K562 (cell line): ENCODE results near the gene RABL6. TPM values are rescaled to one million over a fixed set of nuclear protein-coding genes. Genes with fewer than 3 reads are reported as not detected.

Source experiments
- BDP1 ChIP-seq: IDR thresholded peaks from 3 replicates; pipeline ENCODE4 v1.6.1; 2011; ENCODE audit not compliant: insufficient read length, insufficient read depth
- CHCHD3 ChIP-seq: fragments of 250-450 bp; sonication (Bioruptor Pico); IDR thresholded peaks from 2 replicates; pipeline ENCODE4 v2.1.2; 2022; ENCODE audit warnings: mild to moderate bottlenecking
- DDX20 ChIP-seq: fragments of 450-650 bp; IDR thresholded peaks from 2 replicates; pipeline ENCODE4 v1.6.1; 2016; ENCODE audit warnings: missing genetic modification characterization, low read depth, mild to moderate bottlenecking, missing compliant biosample characterization, moderate library complexity
- GTF2A2 ChIP-seq: IDR thresholded peaks from 2 replicates; pipeline ENCODE4 v1.6.1; 2016; ENCODE audit warnings: mild to moderate bottlenecking, missing genetic modification characterization, missing compliant biosample characterization
- HCFC1 ChIP-seq: IDR thresholded peaks from 2 replicates; pipeline ENCODE4 v1.6.1; 2012; ENCODE audit warnings: low read depth, low read length, improper control_type of control experiment
- HDGF ChIP-seq: fragments of 450-650 bp; IDR thresholded peaks from 2 replicates; pipeline ENCODE4 v1.6.1; 2016
- HNRNPK ChIP-seq: fragments of 200-400 bp; formaldehyde crosslinking; IDR thresholded peaks from one replicate; pipeline ENCODE4 v1.6.1; 2018; ENCODE audit warnings: mild to moderate bottlenecking, low read depth, low read length; ENCODE audit not compliant: poor library complexity, severe bottlenecking
- MECOM ChIP-seq: fragments of 250-450 bp; sonication (Bioruptor Pico); IDR thresholded peaks from 2 replicates; pipeline ENCODE4 v1.8.0; 2022; ENCODE audit warnings: inconsistent platforms
- NBN ChIP-seq: fragments of 450-650 bp; IDR thresholded peaks from 2 replicates; pipeline ENCODE4 v1.6.1; 2016; ENCODE audit warnings: low read depth, mild to moderate bottlenecking
- POLR2AphosphoS5 ChIP-seq: IDR thresholded peaks from 2 replicates; pipeline ENCODE4 v1.6.1; 2011; ENCODE audit warnings: mild to moderate bottlenecking, low read depth, low read length, moderate library complexity; ENCODE audit not compliant: control insufficient read depth, insufficient read depth
- PYGO2 ChIP-seq: fragments of 450-650 bp; IDR thresholded peaks from 2 replicates; pipeline ENCODE4 v1.6.1; 2016; ENCODE audit warnings: mild to moderate bottlenecking, missing genetic modification characterization, moderate library complexity, missing compliant biosample characterization
- RAD21 ChIP-seq, 2 experiments: fragments of 250-450 bp in 1 of 2; fragments of 450-650 bp in 1 of 2; sonication (Bioruptor Pico) in 1 of 2; formaldehyde crosslinking in 1 of 2; IDR thresholded peaks in 1 of 2; conservative IDR thresholded peaks in 1 of 2; 2 replicates each; pipeline versions ENCODE4 v1.4.0 to v1.8.0; 2020 to 2022; ENCODE audit warnings: mild to moderate bottlenecking in 2 of 2, moderate library complexity in 1 of 2
- RAD51 ChIP-seq: fragments of 450-650 bp; IDR thresholded peaks from 2 replicates; pipeline ENCODE4 v1.7.1; 2016; ENCODE audit warnings: low read depth, mild to moderate bottlenecking, borderline replicate concordance
- RBBP5 ChIP-seq: fragments of 200-600 bp; sonication (generic); IDR thresholded peaks from 2 replicates; pipeline ENCODE4 v1.6.1; 2012; ENCODE audit warnings: borderline replicate concordance, mild to moderate bottlenecking, low read length, control low read depth, inconsistent platforms; ENCODE audit not compliant: insufficient read depth, poor library complexity, severe bottlenecking
- SMARCC2 ChIP-seq: fragments of 450-650 bp; IDR thresholded peaks from 2 replicates; pipeline ENCODE4 v1.6.1; 2017; ENCODE audit warnings: antibody characterized with exemption, moderate library complexity, mild to moderate bottlenecking, low read depth
- TBP ChIP-seq: optimal IDR thresholded peaks from 2 replicates; pipeline ENCODE3; 2011; ENCODE audit warnings: low read depth, low read length, improper control_type of control experiment
- ZBTB11 ChIP-seq, 3 experiments: fragments of 200-800 bp in 1 of 3; fragments of 250-450 bp in 1 of 3; fragments of 450-650 bp in 1 of 3; sonication (Bioruptor Pico) in 1 of 3; sonication (Bioruptor generic) in 1 of 3; formaldehyde crosslinking in 1 of 3; IDR thresholded peaks; 2 replicates each; pipeline versions ENCODE4 v1.6.1 to v1.8.0; 2016 to 2022; ENCODE audit warnings: mild to moderate bottlenecking in 2 of 3, missing genetic modification characterization in 2 of 3, missing compliant biosample characterization in 1 of 3, moderate library complexity in 1 of 3
- ZBTB33 ChIP-seq: sonication (generic); formaldehyde crosslinking; IDR thresholded peaks from 2 replicates; pipeline ENCODE4 v1.8.1; 2023; ENCODE audit warnings: mild to moderate bottlenecking, missing genetic modification reagents
- ZNF165 ChIP-seq: fragments of 250-450 bp; sonication (Bioruptor Pico); IDR thresholded peaks from 2 replicates; pipeline ENCODE4 v1.4.0; 2020; ENCODE audit warnings: borderline replicate concordance
- ZNF311 ChIP-seq: fragments of 250-450 bp; sonication (Bioruptor Pico); IDR thresholded peaks from 2 replicates; pipeline ENCODE4 v1.4.0; 2020; ENCODE audit warnings: mild to moderate bottlenecking, moderate library complexity
- ZNF316 ChIP-seq: fragments of 450-650 bp; IDR thresholded peaks from 2 replicates; pipeline ENCODE4 v1.6.1; 2016
- ZNF57 ChIP-seq: fragments of 450-650 bp; formaldehyde crosslinking; IDR thresholded peaks from 2 replicates; pipeline ENCODE4 v1.4.0; 2020; ENCODE audit warnings: mild to moderate bottlenecking, moderate library complexity
- ZNF780A ChIP-seq: fragments of 250-450 bp; sonication (Bioruptor Pico); IDR thresholded peaks from 2 replicates; pipeline ENCODE4 v1.5.0; 2021; ENCODE audit warnings: mild to moderate bottlenecking
- polyA plus RNA-seq, 8 experiments: library from polyadenylated mRNA; depleted of rRNA in 4 of 8; stranded (reverse) in 5 of 8; unstranded in 3 of 8; fragments of >200 nt; fragmentation: Nextera tagmentation in 2 of 8; fragmentation: Illumina TruSeq in 1 of 8; extraction: Ambion mirVana in 2 of 8; extraction: Trizol in 1 of 8; gene quantifications; 2 replicates each; pipeline versions ENCODE4 v1.2.1 to v1.2.3, GENCODE V29; 2011 to 2014; ENCODE audit warnings: inconsistent platforms in 1 of 8, missing spikeins in 1 of 8
- total RNA-seq, 7 experiments: library from RNA; depleted of rRNA in 6 of 7; stranded (reverse); fragments of >200 nt in 6 of 7; fragmentation: Illumina TruSeq in 2 of 7; extraction: Trizol in 2 of 7; gene quantifications; 2 replicates each; pipeline versions ENCODE4 v1.2.1 to v1.2.3, GENCODE V29; 2011 to 2021; ENCODE audit warnings: low replicate concordance in 1 of 7
- TF ChIP-seq, protein P1 (sequence below): sonication (generic); formaldehyde crosslinking; IDR thresholded peaks from 2 replicates; pipeline ENCODE4 v1.8.0; 2023; ENCODE audit warnings: mild to moderate bottlenecking, missing genetic modification reagents

Gene RABL6
- total and polyA plus RNA-seq, 9 of the 15 experiments (the other 6 are each of a cell fraction or from before 2014, with no cell fraction given), result 5.6 to 181 (median 84.5) TPM

DNA sequence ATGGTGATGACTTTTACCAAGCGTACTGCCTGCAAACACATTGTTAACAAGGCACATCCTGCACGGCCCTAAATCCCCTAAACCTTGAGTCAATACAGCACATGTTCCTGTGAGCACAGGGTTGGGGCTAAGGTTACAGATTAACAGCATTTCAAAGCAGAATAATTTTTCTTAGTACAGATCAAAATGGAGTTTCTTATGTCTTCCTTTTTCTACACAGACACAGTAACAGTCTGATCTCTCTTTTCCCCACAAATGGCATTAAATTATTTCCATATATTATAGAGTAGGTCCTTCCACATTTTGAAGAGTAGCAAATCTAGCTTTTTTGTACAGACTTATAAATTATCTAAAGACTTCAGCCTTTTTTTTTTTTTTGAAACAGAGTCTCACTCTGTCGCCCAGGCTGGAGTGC is 18.2 kb upstream of the RABL6 start (continued):
- TF ChIP-seq POLR2AphosphoS5 (no peak), TBP (no peak), HDGF (no peak), ZBTB33 (CRISPR knock-in tag) (no peak), GTF2A2 (tag) (peak; percentile 86), NBN (no peak), RAD51 (no peak), HCFC1 (no peak), RAD21 (CRISPR knock-in tag; conservative IDR thresholded peaks at IDR 0.05 in 1 of 2, IDR thresholded peaks at IDR 0.05 in 1 of 2) (no peak), HNRNPK (no peak), DDX20 (tag) (peak; percentile 86), CHCHD3 (no peak), ZNF311 (CRISPR knock-in tag) (peak; percentile 97), PYGO2 (tag) (peak; percentile 79), ZNF165 (peak; percentile 63; the same call in 1 of the 2 replicates), SMARCC2 (no peak), RBBP5 (no peak), MECOM (peak; percentile 87), BDP1 (no peak), ZBTB11 (CRISPR knock-in tag; IDR thresholded peaks at IDR 0.05) (no peak), ZNF316 (no peak), ZNF57 (no peak), ZNF780A (CRISPR knock-in tag) (no peak)
- TF ChIP-seq, protein P1, sequence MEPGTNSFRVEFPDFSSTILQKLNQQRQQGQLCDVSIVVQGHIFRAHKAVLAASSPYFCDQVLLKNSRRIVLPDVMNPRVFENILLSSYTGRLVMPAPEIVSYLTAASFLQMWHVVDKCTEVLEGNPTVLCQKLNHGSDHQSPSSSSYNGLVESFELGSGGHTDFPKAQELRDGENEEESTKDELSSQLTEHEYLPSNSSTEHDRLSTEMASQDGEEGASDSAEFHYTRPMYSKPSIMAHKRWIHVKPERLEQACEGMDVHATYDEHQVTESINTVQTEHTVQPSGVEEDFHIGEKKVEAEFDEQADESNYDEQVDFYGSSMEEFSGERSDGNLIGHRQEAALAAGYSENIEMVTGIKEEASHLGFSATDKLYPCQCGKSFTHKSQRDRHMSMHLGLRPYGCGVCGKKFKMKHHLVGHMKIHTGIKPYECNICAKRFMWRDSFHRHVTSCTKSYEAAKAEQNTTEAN (CRISPR knock-in tag), result no peak
